C4-2B (cell line): ENCODE measurements around the gene ZBTB16.

Experiments used
- H3K27ac ChIP-seq: fragments of 450-650 bp; 2 replicates; pipeline ENCODE4 v1.5.1; 2017
- CTCF ChIP-seq: fragments of 450-650 bp; conservative IDR thresholded peaks from 2 replicates; pipeline ENCODE4 v1.5.1; 2017; ENCODE audit warnings: mild to moderate bottlenecking
- ZFX ChIP-seq: fragments of 450-650 bp; IDR thresholded peaks from 2 replicates; pipeline ENCODE4 v1.6.1; 2017

Gene ZBTB16

DNA sequence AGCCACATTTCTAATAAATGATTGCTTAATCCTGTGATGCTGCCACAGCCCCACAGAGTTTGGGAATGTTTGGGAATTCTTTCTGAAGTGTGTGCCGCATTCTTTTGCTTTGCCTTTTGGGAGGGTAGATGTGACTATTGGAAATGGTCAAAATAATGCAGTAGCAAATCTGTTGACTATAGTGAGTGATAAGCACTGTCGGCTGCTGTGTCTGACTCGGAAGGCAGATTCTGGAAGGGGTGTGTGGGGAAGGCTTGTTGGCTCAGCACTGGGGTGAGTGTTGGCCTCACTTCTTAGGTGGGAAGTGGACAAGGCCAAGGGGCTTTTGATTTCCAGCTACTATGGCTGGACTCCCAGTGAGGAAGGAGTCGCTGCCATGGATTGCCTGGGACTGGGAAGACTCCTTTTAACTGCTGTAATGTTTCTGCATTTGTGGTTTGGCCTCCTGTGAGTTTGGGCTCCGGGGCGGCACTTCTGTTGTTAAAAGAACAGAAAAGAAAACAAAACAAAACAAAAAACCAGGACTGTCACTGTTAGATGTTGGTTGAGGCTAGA is 20.1 kb downstream of the ZBTB16 start:
- peak overlapping the region; percentile 66 for H3K27ac ChIP-seq
- no peak for TF ChIP-seq ZFX
- TF ChIP-seq CTCF, result no peak

- TF ChIP-seq CTCF, result no peak
- peak; percentile 53; the same call in 1 of the 2 replicates for TF ChIP-seq ZFX
- peak overlapping the region; percentile 66 for H3K27ac ChIP-seq
Observed at GRCh38 chr11:114080219-114080618, 20.7 kb downstream of the ZBTB16 start.

- TF ChIP-seq ZFX (no peak), CTCF (no peak)
- H3K27ac ChIP-seq, result peak overlapping the region; percentile 66
Observed at GRCh38 chr11:114080769-114081168, 21.3 kb downstream of the ZBTB16 start.

GRCh38 chr11:114081641-114082414 is 22.3 kb downstream of the ZBTB16 start:
- TF ChIP-seq CTCF (no peak), ZFX (no peak)
- peak overlapping the region; percentile 66 for H3K27ac ChIP-seq

DNA sequence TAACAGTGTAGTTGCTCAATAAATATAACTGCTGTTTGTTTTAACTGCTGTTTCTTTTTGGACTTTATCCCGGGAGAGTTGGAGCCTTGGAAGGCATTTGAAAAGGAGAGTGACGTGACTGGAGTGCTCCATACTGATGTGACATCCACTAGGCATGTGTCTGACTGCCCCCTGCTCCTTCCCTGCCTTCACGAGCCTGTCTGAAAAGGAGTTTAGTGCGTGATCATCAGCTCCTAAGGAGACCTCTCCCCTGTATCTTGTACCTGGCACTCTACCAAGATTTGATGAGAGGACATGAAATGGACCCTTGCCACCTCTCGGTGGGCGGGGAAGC is 22.9 kb downstream of the ZBTB16 start:
- peak overlapping the region; percentile 66 for H3K27ac ChIP-seq
- TF ChIP-seq ZFX (no peak), CTCF (no peak)

- no peak for TF ChIP-seq CTCF
- TF ChIP-seq ZFX, result no peak
- peak overlapping the region; percentile 66 for H3K27ac ChIP-seq
Observed at GRCh38 chr11:114082767-114083181, 23.3 kb downstream of the ZBTB16 start.

GRCh38 chr11:114083391-114084252 is 24.1 kb downstream of the ZBTB16 start:
- TF ChIP-seq CTCF (no peak), ZFX (no peak)
- peak overlapping the region; percentile 66 for H3K27ac ChIP-seq
